ENCODE data around the gene POLD2.

Gene POLD2

DNA sequence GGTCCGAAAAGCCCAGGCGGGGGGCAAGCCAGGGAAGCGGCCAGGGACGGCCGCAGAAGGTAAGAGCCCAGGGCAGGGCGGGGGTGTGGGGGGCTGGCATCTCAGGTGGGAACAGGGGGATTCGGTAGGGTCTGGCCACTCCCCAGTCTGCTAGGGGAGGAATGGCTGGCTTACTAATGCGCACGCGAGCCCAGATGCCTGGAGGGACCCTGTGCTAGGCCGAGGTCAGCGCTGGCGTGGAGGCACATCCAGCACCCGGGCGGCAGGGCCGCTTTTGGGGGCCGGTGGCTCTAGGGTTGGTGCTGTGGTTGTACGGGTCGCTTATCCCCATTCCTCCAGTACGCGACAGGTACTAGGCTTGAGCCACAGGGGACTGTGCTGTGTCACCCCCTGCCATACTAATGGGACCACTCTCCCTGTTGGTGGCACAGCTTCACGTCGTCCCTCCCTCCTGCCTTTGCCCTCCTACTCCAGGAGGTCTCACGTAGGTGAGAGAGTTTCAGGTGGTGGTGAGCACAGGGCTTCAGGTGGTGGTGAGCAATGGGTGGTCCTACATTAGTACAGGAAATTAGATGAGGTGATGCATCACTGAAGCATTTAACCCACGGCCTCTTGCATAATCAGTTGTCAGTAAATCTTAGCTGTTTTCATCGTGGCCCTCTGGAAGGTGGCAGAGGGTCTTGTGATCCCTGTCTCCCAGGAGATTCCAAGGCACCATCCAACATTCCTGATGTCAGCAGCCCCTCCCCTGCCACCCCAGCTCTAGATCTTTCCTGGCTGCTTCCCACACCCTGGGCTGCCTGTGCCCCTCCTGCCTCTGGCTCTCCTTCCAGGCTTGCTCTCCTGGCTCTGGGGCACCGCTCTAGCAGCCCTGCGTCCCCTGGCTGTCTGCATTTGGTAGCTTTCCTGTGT is 18.2 kb downstream of the POLD2 start:
- H3K4me3 ChIP-seq (ENCODE audit: low read depth, low read length): peak overlapping the region; percentile 58
- DNase-seq (ENCODE audit: low read depth): peak; percentile 41

DNA sequence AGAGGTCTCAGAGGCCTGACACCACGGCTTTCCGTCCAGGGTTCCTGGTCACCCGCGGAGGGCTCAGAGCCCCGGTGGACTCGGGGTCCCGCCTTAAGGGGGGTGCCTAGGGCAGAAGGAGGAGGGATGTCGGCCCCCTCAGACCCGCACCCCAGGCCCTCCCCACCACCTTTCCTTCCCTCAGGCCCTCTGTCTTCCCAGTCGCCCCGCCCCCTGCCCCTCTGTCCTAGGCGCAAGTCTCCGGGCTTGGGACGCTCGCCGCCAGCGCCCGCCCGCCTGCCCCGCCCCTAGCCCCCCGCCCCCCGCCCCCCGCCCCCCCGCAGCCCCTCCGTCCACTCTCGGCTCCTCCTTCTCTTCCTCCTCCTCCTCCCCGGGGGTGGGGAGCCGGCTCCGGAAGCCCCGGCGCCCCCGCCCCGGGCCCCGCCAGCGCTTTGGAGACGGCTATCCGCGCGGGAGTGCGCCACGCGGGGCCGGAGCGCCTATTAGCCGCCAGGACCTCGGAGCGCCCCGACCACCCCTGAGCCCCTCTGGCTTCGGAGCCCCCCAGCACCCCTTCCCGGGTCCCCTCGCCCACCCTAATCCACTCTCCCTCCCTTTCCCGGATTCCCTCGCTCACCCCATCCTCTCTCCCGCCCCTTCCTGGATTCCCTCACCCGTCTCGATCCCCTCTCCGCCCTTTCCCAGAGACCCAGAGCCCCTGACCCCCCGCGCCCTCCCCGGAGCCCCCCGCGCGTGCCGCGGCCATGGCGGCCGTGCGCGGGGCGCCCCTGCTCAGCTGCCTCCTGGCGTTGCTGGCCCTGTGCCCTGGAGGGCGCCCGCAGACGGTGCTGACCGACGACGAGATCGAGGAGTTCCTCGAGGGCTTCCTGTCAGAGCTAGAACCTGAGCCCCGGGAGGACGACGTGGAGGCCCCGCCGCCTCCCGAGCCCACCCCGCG is 19.2 kb downstream of the POLD2 start, which contains the start of gene AEBP1:
AEBP1 (plus strand) TSS at position 423 of the 937 bp plus-strand sequence; CDS start at position 744, 321 bp downstream.
- no peak for DNase-seq (ENCODE audit: low read depth)
- peak within 1 kb of the TSS; percentile 58 for H3K4me3 ChIP-seq (ENCODE audit: low read depth, low read length)

DNA sequence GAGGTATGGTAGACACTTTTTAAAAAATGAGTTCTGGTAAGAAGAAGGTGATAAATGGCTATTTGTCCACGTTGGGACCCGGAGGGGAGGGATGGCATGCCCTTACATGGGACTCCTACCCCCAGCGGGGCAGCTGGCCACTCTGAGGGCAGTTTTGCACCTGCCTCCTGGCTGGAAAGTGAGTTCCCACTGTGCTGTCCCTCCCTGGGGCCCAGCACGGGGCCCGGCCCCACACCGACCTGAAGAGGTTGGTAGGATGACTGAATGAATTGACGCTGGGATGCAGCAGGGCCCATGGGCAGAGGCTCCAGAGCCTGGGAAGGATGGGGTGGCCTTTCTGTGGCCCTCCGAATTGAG is 19.8 kb downstream of the POLD2 start:
- no peak for DNase-seq (ENCODE audit: low read depth)
- H3K4me3 ChIP-seq (ENCODE audit: low read depth, low read length): no peak overlapping the region

DNA sequence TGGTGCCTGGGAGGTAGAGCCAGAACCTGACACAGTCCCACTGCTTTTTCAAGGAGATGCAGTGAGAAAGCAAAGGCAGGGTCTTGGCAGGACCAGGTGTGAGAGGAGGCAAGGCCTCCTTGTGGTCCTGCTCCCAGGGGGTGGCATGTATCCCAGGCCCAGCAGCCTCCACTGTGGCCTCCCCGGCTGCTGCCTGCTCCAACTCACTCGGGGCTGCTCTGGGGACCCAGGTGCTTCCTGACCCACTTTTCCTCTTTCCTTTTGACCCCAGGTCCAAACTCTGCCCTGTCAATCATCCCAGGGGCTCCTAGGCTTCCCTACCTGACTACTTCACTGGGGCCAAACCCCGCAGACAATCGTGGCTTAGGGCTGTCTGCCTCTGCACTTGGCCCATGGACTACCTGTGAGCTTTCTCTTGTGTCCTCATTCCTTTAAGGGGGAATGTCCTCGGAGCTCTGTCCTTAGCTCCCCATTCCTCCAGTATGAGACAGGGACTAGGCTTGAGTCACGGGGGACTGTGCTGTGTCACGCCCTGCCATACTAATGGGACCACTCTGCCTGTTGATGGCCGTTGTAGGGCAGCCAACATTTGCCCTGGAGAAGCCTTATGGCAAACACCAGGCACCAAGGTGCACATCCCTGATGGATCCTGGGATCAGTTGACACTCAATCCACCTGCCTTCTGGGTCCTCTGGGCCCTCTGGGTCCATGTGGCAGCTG is 20.3 kb downstream of the POLD2 start:
- no peak for DNase-seq (ENCODE audit: low read depth)
- H3K4me3 ChIP-seq (ENCODE audit: low read depth, low read length): no peak overlapping the region

DNA sequence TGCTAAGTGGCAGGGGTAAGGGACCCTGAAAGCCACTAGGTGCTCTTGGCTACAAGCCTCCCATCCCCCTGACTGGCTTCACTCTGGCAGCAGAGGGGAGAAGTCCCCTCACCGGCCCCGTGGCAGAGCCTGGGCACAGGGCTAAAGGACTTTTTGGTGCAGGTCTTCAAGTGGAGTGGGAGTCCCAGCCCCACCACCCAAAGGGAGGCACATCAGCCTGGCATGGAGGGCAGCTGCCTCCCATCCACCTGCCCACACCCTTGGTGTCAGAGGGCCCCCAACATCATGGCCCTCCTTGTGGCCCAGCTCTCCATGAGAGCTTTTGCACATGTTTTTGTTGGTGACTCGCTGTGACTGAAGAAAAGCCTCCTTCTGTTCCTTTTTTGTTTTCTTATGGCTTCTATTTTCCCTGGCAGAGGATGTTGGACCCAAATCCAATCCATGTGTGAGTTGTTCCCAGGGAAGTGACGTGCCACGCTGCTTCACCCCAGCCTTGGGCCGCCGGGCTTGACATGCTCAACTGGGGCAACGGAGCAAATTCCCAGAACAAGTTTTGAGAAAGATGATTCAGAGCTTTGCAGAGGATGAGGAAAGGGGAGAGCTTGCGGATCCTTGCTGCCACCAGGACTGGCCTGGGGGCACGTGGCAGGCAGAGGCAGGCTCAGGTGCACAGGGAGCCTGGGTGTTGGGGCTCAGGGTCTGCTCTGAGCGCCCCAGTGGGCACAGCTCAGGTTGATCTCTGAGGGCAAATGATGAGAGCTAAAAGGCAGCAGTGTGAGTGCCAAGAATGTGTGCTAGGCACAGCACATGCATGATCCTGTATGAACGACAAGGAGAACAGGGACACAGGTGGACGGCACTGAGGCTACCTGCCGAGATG is 21.1 kb downstream of the POLD2 start:
- peak; percentile 74 for DNase-seq (ENCODE audit: low read depth)
- H3K4me3 ChIP-seq (ENCODE audit: low read depth, low read length): no peak overlapping the region

DNA sequence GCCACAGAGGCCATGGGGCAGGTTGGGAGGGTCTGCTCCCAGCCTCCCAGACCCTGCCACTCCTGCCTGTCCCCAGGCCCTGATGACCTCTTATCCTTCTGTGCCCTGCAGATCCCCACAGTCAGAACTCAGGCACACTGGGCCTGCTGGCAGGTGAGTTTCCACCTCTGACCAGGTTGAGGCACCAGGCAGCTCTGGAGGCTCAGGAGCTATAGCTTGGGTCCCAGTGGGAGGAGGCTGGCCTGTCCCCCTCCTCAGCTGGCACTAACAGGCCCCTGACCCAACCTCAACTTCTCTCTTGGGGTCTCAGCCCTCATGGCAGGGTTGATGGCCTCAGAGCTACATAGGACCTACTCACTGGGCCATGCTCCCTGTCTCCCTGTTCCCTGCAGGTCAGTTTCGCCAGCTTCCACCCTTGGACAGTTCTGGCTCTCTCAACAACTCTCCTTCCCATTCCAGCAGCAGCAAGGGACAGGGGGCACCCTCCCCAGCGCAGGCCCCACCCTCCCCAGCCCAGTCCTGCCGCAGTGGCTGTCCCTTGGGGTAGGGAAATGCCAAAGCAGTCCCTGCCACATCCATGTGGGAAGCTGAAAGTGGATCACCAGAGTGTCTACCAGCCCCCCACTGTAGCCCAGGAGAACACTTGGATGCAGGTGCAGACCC is 21.9 kb downstream of the POLD2 start:
- no peak for DNase-seq (ENCODE audit: low read depth)
- H3K4me3 ChIP-seq (ENCODE audit: low read depth, low read length): no peak overlapping the region

DNA sequence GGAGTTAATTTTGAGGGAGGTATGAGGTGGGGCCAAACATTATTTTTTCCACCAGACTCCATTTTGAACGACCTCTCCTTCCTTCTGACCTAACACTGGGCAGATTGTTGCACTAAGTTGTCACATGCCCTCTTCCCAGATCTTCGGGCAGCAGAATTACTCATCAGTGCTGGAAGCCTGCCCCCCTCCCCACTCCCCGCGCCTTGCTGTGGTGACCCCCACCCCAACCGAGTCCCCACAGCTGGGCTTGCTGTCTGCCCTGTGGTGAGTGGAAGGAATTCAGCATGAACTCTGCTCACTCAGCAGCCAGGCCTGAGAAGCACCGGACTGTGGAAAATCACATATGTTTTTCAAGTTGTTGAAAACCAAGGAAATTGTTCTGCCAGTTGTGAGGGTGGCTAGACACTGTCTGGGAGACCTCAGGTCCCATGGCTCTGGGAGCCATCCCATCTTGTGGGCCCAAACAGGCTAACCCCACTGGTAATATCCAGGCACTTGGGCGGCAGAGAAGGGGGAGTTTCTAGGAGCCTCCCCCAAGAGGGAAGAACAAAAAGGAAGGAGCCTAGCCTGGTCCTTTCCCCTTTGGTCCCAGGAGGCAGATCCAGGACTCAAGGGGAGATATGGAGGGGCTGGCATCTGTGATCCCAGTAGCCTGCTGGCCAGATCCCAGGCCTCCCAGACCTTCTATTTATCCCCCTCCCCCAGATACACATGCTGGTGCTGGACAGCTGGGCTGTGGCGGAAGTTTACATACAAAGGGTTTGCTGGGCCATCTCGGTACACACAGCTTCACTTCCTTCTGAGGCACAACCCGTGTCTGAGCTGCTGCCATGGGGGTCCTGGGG is 22.7 kb downstream of the POLD2 start:
- DNase-seq (ENCODE audit: low read depth): peak; percentile 69
- no peak overlapping the region for H3K4me3 ChIP-seq (ENCODE audit: low read depth, low read length)

DNA sequence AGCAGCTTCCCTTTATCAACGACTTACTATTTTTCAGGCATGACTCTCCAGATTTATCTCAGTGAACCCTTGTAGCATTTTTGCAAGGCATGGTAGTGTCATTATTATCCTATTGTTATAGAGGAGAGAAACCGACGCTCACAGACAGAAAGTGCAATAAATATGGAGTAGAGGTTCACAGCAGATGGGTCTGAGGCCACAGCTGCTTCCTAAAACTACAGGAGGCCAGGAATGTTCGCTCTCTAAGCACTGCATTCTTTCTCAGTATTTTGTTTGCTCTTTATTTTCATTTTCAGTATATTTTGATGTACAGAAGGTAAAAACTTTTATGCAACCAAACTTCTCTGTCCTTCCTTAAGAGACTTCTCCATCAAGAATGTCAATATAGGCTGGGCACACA is 23.7 kb downstream of the POLD2 start:
- no peak overlapping the region for H3K4me3 ChIP-seq (ENCODE audit: low read depth, low read length)
- DNase-seq (ENCODE audit: low read depth): no peak

DNA sequence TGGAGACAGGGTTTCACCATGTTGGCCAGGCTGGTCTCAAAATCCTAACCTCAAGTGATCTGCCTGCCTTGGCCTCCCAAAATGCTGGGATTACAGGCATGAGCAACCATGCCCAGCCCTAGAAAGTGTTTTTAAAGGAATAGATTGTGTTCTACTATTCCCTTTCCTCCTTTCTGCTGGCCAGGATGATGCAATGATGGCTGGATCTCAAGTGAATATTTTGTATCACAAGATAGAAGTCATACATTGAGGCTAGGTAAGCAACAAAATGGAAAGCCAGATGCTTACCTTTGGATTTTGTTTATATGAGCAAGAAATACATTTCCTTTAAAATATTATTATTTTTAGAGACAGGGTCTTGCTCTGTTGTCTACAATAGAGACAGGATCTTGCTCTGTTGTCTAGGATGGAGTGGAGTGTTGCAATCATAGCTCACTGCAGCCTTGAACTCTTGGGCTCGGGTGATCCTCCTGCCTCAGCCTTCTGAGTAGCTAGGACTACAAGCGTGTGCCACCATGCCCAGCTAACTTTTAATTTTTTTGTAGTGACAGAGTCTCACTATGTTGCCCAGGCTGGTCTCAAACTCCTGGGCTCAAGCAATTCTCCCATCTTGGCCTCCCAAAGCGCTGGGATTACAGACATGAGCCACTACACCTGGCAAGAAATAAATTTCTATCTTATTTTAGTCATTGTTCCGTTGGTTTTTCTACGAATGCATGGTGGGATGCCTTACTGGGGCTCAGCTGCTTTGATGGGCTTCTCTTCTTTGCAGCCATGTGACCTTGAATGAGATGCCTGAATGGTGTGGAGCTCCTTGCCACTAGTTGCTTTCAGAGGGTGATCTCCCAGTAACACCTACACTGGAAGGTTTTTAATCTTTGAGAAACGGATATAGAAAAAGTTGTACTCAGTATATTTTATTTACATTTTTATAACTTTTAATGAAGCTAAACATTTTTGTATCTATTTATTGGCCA is 25.0 kb downstream of the POLD2 start:
- no peak for DNase-seq (ENCODE audit: low read depth)
- H3K4me3 ChIP-seq (ENCODE audit: low read depth, low read length): no peak overlapping the region

DNA sequence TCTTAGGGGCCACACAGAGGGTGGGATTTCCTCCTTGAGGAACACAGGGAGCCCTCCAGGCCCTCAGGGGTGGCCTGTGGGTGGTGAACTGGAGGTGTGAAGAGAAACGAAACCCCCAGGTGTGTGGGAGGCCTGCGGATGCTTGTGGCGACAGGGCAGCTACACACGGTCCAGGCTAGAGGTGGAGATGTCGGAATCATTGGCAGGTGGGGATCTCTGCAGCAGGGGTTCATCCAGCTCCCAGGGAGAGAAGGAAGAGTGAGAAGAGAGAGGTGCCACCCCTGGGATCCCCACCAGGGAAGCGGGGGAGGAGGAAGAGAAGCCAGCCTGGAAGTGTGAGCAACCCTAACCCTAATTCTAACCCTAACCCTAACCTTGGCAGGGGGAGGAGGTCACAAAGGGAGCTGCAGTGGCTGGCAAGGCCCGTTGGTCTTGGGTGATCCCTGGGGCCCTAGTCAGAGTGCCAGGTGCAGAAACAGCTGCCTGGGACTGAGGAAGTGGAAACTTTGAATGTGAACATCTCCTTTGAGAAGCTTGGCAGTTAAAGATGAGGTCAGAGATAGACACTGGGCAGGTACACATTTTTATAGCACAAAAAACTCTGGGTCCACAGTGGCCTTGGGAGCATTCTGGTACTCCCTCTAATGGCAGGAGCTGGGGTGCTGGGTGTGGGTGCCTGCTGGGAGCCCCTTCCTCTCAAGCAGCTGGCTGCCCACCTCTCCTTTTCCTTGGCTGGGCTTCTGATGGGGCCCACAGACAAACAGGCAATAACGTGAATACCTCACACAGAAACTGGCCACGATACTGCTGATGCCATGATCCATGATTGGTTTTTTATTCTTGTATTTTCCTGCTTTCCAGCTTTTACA is 26.1 kb downstream of the POLD2 start:
- DNase-seq (ENCODE audit: low read depth): no peak
- H3K4me3 ChIP-seq (ENCODE audit: low read depth, low read length): no peak overlapping the region

DNA sequence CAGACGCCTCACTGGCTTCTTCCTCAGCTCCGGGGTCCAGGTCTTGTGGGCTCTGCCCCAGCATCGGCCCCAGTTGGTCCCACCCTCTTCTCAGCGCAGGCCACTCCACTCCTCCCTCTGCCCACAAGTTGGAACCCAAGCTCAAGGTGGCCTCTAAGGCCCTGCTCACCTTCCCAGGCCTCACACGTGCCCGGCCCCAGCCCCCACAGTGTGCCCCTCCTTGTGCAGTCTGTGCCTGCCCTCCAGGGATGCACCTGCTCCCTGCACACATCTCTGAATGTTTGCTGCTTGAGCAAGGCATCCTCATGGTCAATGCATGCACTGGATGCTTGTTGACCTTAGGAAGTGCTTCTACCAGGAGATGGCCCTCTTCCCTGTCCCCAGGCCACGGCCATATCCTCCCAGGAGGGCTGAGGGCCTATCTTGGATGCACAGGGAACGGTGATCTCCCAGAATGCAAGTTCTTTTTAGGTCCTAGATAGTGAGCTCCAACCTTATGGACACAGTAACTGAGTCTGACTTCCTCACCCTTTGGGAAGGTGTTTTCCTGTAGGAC is 26.9 kb downstream of the POLD2 start:
- no peak for DNase-seq (ENCODE audit: low read depth)

DNA sequence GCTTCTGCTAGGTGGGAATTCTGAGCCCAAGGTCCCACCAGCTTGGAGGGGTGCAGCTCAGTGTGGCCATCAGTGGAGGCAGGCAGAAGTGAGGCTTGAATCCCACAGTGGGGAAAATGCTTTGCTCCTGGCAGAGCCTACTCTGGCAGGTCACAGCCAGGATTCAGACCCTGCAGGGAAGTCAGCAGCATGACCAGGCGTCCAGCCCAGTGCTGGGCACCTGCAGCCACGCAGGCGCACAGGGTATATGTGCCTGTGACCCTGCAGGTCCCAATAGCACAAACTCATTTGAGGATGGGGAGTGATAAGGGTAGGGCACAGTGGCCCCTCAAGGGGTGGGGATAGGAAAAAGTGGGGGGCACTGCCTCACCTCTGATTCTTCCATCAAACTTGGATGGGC is 27.6 kb downstream of the POLD2 start:
- no peak overlapping the region for H3K4me3 ChIP-seq (ENCODE audit: low read depth, low read length)
- no peak for DNase-seq (ENCODE audit: low read depth)

More for the DNA sequence above, 26.9 kb downstream of the POLD2 start:
- H3K4me3 ChIP-seq (ENCODE audit: low read depth, low read length): no peak overlapping the region

DNA sequence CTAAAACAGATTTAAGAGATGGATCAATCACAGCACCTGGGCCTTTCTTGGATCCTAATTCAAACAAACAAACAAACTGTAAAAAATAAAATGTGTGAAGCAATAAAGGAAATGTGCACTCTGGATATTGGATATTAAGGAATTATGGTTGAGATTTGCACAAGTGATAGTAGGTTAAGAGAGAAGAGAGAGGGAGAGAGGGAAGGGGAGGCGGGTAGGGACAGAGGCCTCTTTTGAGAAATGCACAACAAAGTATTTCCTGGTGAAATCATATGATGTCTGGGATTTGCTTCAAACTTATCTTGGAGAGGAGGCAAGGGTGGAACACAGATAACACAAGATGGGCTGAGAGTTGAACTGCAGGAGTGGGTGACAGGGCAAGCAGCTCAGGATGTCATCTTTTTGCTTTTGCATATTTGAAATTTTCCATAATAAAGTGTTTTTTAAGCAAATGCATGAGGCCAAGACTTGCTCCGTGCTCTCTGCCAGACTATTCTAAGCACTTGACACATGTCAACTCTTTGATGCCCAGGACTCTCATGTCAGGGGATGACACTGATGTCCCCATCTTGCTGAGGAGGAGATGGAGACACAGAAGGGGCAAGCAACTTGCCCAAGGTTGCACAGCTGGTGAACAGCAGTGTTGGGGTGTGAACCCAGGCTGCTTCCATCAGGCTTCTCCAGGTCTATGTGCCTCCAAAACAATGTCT is 28.3 kb downstream of the POLD2 start:
- H3K4me3 ChIP-seq (ENCODE audit: low read depth, low read length): no peak overlapping the region
- no peak for DNase-seq (ENCODE audit: low read depth)

DNA sequence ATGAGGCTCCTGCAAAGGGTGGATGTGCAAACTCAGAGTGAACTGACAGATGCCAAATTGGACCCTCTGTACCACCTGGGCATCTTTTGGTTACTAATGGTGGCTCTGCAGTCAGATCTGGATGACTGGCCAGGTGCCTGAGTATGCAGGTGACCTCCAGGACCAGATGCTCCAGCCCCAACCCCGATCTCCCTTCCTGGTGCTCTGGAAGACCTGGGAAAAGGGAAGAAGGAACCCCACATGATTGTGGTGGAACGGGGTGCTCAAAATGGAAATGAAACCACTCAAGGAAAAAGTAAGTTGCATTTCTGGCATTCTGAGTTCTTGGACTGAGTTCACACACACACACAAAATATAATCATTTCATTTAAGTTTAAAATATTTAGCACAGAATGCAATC is 29.0 kb downstream of the POLD2 start:
- H3K4me3 ChIP-seq (ENCODE audit: low read depth, low read length): no peak overlapping the region
- no peak for DNase-seq (ENCODE audit: low read depth)

Data from skeletal muscle cell (primary cell).